Measurements from ENCODE around the gene SH3BP5L.

DNA sequence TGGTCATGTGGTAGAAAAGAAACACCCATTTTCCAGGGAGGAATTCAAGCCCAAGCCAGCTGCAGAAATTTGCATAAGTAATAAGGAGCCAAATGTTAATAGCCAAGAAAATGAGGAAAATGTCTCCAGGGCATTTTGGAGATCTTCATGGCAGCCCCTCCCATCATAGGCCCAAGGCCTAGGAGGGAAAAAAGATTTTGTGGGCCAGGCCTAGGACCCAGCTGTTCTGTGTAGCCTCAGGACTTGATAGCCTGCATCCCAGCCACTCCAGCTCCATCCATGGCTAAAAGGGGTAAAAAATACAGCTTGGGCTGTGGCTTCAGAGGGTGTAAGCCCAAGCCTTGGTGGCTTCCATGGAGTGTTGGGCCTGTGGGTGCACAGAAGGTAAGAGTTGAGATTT lies 48.7 kb downstream of the SH3BP5L start:
- TF ChIP-seq POLR2A (IDR thresholded peaks at IDR 0.05) (no peak), POLR2AphosphoS5 (IDR thresholded peaks at IDR 0.05) (no peak)
- TF ChIP-seq, protein P1, sequence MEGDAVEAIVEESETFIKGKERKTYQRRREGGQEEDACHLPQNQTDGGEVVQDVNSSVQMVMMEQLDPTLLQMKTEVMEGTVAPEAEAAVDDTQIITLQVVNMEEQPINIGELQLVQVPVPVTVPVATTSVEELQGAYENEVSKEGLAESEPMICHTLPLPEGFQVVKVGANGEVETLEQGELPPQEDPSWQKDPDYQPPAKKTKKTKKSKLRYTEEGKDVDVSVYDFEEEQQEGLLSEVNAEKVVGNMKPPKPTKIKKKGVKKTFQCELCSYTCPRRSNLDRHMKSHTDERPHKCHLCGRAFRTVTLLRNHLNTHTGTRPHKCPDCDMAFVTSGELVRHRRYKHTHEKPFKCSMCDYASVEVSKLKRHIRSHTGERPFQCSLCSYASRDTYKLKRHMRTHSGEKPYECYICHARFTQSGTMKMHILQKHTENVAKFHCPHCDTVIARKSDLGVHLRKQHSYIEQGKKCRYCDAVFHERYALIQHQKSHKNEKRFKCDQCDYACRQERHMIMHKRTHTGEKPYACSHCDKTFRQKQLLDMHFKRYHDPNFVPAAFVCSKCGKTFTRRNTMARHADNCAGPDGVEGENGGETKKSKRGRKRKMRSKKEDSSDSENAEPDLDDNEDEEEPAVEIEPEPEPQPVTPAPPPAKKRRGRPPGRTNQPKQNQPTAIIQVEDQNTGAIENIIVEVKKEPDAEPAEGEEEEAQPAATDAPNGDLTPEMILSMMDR (IDR thresholded peaks at IDR 0.05), result no peak
